ENCODE results near the gene TMEM179. TPM values are rescaled to one million over a fixed set of nuclear protein-coding genes. Genes with fewer than 3 reads are reported as not detected.

Gene TMEM179
- total and polyA plus RNA-seq, 10 of the 15 experiments (the other 5 are each of a cell fraction or from before 2014, with no cell fraction given), result not detected

DNA sequence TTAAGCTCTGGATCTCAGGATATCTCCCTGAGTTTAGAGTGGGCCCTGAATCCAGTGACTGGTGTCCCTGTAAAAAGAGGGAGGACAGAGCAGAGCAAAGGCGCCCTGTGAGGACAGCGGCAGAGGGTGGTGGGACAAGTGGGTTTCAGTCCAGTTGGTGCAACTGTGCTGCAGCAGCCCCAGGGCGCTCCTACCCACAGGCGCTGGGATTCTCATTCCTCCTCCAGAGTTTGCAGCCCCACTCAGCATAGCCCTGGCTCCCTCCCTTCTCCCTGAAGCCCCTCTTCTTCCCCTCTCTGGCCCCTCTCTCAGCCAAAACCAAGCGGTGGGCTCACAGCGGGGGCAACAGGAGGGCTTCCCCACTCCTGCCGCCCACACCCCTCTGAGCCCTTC is 1.6 kb downstream of the TMEM179 start (continued):
- no peak for TF ChIP-seq WRNIP1 (IDR thresholded peaks at IDR 0.05; ENCODE audit: borderline replicate concordance, low read depth, low read length)
- TF ChIP-seq KDM1A (IDR thresholded peaks at IDR 0.05; ENCODE audit: borderline replicate concordance), result no peak
- no peak for TF ChIP-seq PML (IDR thresholded peaks at IDR 0.05; ENCODE audit: low read length)
- no peak for TF ChIP-seq SREBF2 (IDR thresholded peaks at IDR 0.05; ENCODE audit: low read length)
- TF ChIP-seq ZNF24 (IDR thresholded peaks at IDR 0.05), result no peak

DNA sequence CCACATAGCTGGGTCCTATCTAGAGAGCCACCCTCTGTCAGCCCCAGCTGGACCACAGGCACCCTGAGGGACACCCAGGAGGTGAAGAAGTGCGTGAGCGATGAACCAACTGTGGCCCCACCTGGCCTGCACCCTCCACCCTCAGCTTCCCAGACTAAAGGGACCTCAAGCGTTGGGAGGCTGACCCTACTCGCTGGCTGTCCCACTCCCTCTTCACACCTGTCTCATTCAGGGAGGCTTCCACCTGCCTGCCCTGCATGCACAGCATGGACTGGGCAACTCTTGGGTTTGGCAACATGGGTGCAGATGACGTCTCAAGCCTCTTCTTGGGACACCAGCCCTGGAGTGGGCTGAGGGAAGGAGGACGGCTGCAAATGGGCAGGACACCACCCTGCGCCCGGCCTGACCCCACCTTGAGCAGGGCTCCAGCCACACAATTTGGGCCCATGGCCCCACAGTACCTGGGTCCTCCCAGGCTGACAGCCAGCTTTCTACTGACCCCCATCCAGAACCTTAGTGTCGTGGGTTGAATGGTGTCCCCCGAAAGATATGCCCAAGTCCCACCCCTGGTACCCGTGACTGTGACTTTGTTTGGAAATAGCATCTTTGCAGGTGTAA is 2.1 kb downstream of the TMEM179 start:
- Histone ChIP-seq H3K27me3 (replicated peaks in 1 of 2; ENCODE audit: control insufficient read depth in 2 of 2, insufficient read depth in 2 of 2, low read length in 1 of 2) (peaks cover 0 to 3% of the 10 kb centered on the region in 2 experiments; a peak in 2 of 4 replicates), H3K9me3 (replicated peaks; ENCODE audit: control insufficient read depth, insufficient read depth, low read length) (no peaks in the 10 kb centered on the region), H3K27ac (ENCODE audit: control insufficient read depth, insufficient read depth) (no peak overlapping the region), H3K79me2 (ENCODE audit: control insufficient read depth, insufficient read depth, low read length) (no peaks in the 10 kb centered on the region), H3K9ac (ENCODE audit: control insufficient read depth, insufficient read depth, low read length) (no peak overlapping the region), H3K4me1 (ENCODE audit: control insufficient read depth, insufficient read depth, low read length) (no peaks in the 10 kb centered on the region), H2AFZ (ENCODE audit: control insufficient read depth, low read depth, low read length) (no peak overlapping the region), H4K20me1 (ENCODE audit: control insufficient read depth, insufficient read depth) (no peaks in the 10 kb centered on the region), H3K36me3 (ENCODE audit: control insufficient read depth in 2 of 2, insufficient read depth in 2 of 2, low read length in 1 of 2) (no peaks in the 10 kb centered on the region), H3K4me2 (ENCODE audit: control insufficient read depth, insufficient read depth) (no peak overlapping the region), H3K4me3 (no peak overlapping the region)
- WGBS (ENCODE audit: insufficient coverage, insufficient replicate concordance, low lambda C conversion rate, missing lambda C conversion rate), result 23% methylated on average over 11 of the region's 11 CpGs
- ChIA-PET SMC1A (ENCODE audit: uncharacterized antibody, unreplicated experiment) (no interaction called here), CTCF (no interaction called here), POLR2A (no interaction called here), RAD21 (ENCODE audit: unreplicated experiment) (no interaction called here)
- intact Hi-C loops (cut with micrococcal nuclease; ENCODE audit: unreplicated experiment) (no loop called here), in situ Hi-C loops (cut with MboI) (no loop called here)
- BruUV-seq (replicated peaks), result no TSS peak
- TF ChIP-seq MEF2B (IDR thresholded peaks at IDR 0.05; ENCODE audit: partially characterized antibody, poor library complexity, severe bottlenecking) (no peak), SMC3 (IDR thresholded peaks at IDR 0.05; ENCODE audit: borderline replicate concordance, low read length) (no peak), LARP7 (IDR thresholded peaks at IDR 0.05) (no peak), PAX8 (IDR thresholded peaks at IDR 0.05) (no peak), DPF2 (IDR thresholded peaks at IDR 0.05) (no peak), NFXL1 (IDR thresholded peaks at IDR 0.05; ENCODE audit: borderline replicate concordance) (no peak)
- TF ChIP-seq, protein P1, sequence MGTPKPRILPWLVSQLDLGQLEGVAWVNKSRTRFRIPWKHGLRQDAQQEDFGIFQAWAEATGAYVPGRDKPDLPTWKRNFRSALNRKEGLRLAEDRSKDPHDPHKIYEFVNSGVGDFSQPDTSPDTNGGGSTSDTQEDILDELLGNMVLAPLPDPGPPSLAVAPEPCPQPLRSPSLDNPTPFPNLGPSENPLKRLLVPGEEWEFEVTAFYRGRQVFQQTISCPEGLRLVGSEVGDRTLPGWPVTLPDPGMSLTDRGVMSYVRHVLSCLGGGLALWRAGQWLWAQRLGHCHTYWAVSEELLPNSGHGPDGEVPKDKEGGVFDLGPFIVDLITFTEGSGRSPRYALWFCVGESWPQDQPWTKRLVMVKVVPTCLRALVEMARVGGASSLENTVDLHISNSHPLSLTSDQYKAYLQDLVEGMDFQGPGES (IDR thresholded peaks at IDR 0.05), result no peak
- TF ChIP-seq, protein P2, sequence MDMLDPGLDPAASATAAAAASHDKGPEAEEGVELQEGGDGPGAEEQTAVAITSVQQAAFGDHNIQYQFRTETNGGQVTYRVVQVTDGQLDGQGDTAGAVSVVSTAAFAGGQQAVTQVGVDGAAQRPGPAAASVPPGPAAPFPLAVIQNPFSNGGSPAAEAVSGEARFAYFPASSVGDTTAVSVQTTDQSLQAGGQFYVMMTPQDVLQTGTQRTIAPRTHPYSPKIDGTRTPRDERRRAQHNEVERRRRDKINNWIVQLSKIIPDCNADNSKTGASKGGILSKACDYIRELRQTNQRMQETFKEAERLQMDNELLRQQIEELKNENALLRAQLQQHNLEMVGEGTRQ (IDR thresholded peaks at IDR 0.05; ENCODE audit: borderline replicate concordance, low read depth, low read length), result no peak
- TF ChIP-seq, protein P3, sequence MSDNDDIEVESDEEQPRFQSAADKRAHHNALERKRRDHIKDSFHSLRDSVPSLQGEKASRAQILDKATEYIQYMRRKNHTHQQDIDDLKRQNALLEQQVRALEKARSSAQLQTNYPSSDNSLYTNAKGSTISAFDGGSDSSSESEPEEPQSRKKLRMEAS (IDR thresholded peaks at IDR 0.05; ENCODE audit: low read depth, low read length), result no peak
- ATAC-seq (no peak), DNase-seq (ENCODE audit: low read depth, low spot score) (no peak), FAIRE-seq (no peak)
